Astrocyte (in vitro differentiated cells and primary cell): Measurements from ENCODE around the gene E2F1. TPM values are rescaled to one million over a fixed set of nuclear protein-coding genes. Genes with fewer than 3 reads are reported as not detected.

ENCODE experiments used
- DNase-seq: peaks from one replicate; pipeline ENCODE4 v3.0.0-alpha.2; 2010; ENCODE audit warnings: low read depth
- FAIRE-seq: peaks from 2 replicates; lab custom pipeline; 2011; peaks lifted over from hg19 to GRCh38; lab: Jason Lieb, UNC
- H2AFZ ChIP-seq: 2 replicates; pipeline ENCODE4 v1.6.0; 2012; ENCODE audit warnings: low read depth, low read length, inconsistent platforms
- H3K27ac ChIP-seq: 2 replicates; pipeline ENCODE4 v1.5.1; 2011; ENCODE audit warnings: low read depth, low read length, inconsistent platforms
- H3K27me3 ChIP-seq: 2 replicates; pipeline ENCODE4 v1.6.0; 2011; ENCODE audit warnings: low read length, inconsistent platforms; ENCODE audit not compliant: insufficient read depth
- H3K36me3 ChIP-seq: 2 replicates; pipeline ENCODE4 v1.5.1; 2011; ENCODE audit warnings: low read length, inconsistent platforms; ENCODE audit not compliant: insufficient read depth
- H3K4me1 ChIP-seq: 2 replicates; pipeline ENCODE4 v1.5.1; 2011; ENCODE audit warnings: low read length, inconsistent platforms; ENCODE audit not compliant: insufficient read depth
- H3K4me2 ChIP-seq: 2 replicates; pipeline ENCODE4 v1.6.0; 2012; ENCODE audit warnings: low read length, inconsistent platforms
- H3K4me3 ChIP-seq: 2 replicates; pipeline ENCODE4 v1.5.1; 2011; ENCODE audit warnings: low read depth, mild to moderate bottlenecking, low read length, inconsistent platforms; ENCODE audit not compliant: insufficient read depth
- H3K79me2 ChIP-seq: 2 replicates; pipeline ENCODE4 v1.6.0; 2012; ENCODE audit warnings: mild to moderate bottlenecking, low read length, inconsistent platforms; ENCODE audit not compliant: insufficient read depth
- H3K9ac ChIP-seq: 2 replicates; pipeline ENCODE4 v1.6.0; 2012; ENCODE audit warnings: mild to moderate bottlenecking, low read length, inconsistent platforms
- H3K9me3 ChIP-seq: 2 replicates; pipeline ENCODE4 v1.5.1; 2012; ENCODE audit warnings: low read depth, mild to moderate bottlenecking, low read length, inconsistent platforms; ENCODE audit not compliant: insufficient read depth
- H4K20me1 ChIP-seq: 2 replicates; pipeline ENCODE4 v1.6.0; 2012; ENCODE audit warnings: low read length, inconsistent platforms; ENCODE audit not compliant: insufficient read depth
- H3K27ac Mint-ChIP-seq: one replicate; pipeline ENCODE4 v1.8.0; 2021; ENCODE audit warnings: mild to moderate bottlenecking, mixed read lengths; ENCODE audit not compliant: unreplicated experiment
- H3K27me3 Mint-ChIP-seq: one replicate; pipeline ENCODE4 v1.8.0; 2021; ENCODE audit warnings: low read depth, mixed read lengths; ENCODE audit not compliant: unreplicated experiment
- H3K36me3 Mint-ChIP-seq: one replicate; pipeline ENCODE4 v1.8.0; 2021; ENCODE audit warnings: low read depth, mixed read lengths; ENCODE audit not compliant: unreplicated experiment
- H3K4me1 Mint-ChIP-seq: one replicate; pipeline ENCODE4 v1.8.0; 2021; ENCODE audit warnings: low read depth, mixed read lengths; ENCODE audit not compliant: unreplicated experiment
- H3K4me3 Mint-ChIP-seq: one replicate; pipeline ENCODE4 v1.8.0; 2021; ENCODE audit warnings: mild to moderate bottlenecking, moderate library complexity, mixed read lengths; ENCODE audit not compliant: unreplicated experiment
- H3K9me3 Mint-ChIP-seq: one replicate; pipeline ENCODE4 v1.8.0; 2021; ENCODE audit warnings: mild to moderate bottlenecking, mixed read lengths; ENCODE audit not compliant: unreplicated experiment
- EZH2 ChIP-seq: IDR thresholded peaks from 2 replicates; pipeline ENCODE4 v1.6.1; 2012; ENCODE audit warnings: mild to moderate bottlenecking, low read length, inconsistent platforms; ENCODE audit not compliant: insufficient read depth
- total RNA-seq: library from RNA; stranded (reverse); gene quantifications from 2 replicates; pipeline ENCODE4 v1.2.1, GENCODE V29; 2021
- TF ChIP-seq, protein P1 (sequence below): IDR thresholded peaks from 2 replicates; pipeline ENCODE4 v1.5.1; 2011; ENCODE audit warnings: low read depth, mild to moderate bottlenecking, inconsistent platforms, low read length, moderate library complexity; ENCODE audit not compliant: insufficient read depth

The E2F1 gene
- total RNA-seq, 1 donor from 2014 or later, result 2.3 TPM

DNA sequence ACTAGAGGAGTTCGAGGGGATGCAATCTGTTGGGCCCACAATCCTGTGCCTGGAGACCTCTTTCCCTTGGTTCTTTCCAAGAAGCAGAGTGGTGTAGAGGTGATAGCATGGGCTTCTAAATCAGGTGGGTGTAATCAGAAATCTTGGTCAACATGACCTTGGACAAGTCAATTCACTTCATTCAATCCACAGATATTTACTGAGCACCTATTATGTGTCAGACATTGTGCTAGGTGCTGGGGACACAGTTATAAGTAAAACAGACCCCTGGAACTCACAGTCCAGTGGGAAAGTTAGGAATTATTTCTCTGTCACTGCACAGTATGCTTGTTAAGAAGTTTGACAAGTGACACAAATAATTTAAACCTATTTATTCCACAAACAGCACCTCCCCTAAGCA lies 3.3 kb upstream of the E2F1 start:
- no peak overlapping the region for H2AFZ ChIP-seq
- no peaks in the 10 kb centered on the region for H3K9me3 ChIP-seq
- no peaks in the 10 kb centered on the region for H4K20me1 ChIP-seq
- TF ChIP-seq, protein P1, sequence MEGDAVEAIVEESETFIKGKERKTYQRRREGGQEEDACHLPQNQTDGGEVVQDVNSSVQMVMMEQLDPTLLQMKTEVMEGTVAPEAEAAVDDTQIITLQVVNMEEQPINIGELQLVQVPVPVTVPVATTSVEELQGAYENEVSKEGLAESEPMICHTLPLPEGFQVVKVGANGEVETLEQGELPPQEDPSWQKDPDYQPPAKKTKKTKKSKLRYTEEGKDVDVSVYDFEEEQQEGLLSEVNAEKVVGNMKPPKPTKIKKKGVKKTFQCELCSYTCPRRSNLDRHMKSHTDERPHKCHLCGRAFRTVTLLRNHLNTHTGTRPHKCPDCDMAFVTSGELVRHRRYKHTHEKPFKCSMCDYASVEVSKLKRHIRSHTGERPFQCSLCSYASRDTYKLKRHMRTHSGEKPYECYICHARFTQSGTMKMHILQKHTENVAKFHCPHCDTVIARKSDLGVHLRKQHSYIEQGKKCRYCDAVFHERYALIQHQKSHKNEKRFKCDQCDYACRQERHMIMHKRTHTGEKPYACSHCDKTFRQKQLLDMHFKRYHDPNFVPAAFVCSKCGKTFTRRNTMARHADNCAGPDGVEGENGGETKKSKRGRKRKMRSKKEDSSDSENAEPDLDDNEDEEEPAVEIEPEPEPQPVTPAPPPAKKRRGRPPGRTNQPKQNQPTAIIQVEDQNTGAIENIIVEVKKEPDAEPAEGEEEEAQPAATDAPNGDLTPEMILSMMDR, result no peak
- TF ChIP-seq EZH2, result no peak
- H3K27me3 Mint-ChIP-seq, result peaks cover 4% of the 10 kb centered on the region
- peaks cover 10% of the 10 kb centered on the region for H3K79me2 ChIP-seq
- no peak overlapping the region for H3K4me2 ChIP-seq
- H3K4me3 Mint-ChIP-seq, result no peak overlapping the region
- H3K27ac Mint-ChIP-seq, result no peak overlapping the region
- no peaks in the 10 kb centered on the region for H3K27me3 ChIP-seq
- no peak overlapping the region for H3K27ac ChIP-seq
- H3K9me3 Mint-ChIP-seq, result no peaks in the 10 kb centered on the region
- H3K4me1 Mint-ChIP-seq, result peaks cover 8% of the 10 kb centered on the region
- no peak overlapping the region for H3K4me3 ChIP-seq
- H3K9ac ChIP-seq, result no peak overlapping the region
- no peaks in the 10 kb centered on the region for H3K36me3 ChIP-seq
- no peak for FAIRE-seq
- H3K4me1 ChIP-seq, result peaks cover 22% of the 10 kb centered on the region
- DNase-seq, result no peak
- H3K36me3 Mint-ChIP-seq, result peaks cover 2% of the 10 kb centered on the region

DNA sequence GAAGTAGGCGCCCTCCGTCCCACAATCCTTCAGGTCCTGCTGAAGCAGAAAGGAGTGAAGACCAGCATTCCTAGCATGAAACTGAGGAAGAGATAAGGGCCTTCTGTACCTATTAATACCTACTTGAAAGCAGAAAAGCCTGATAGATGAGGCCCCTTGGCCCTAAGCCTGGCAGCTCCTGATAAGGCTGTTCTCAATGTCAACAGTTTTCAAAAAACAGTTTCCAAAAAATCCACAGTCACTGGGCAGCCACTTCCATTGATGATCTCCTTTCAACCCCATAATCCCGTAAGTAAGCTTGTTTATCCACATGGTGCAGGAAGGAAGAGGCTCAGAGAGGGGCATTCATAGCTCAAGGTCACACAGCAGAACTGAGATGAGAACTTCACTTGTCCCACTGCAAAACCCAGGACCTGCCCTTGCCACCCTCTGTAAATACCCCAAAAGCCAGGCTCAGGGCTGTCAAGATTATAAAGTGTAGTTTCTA lies 2.8 kb upstream of the E2F1 start:
- Histone ChIP-seq H3K79me2 (peaks cover 10% of the 10 kb centered on the region), H4K20me1 (peaks cover 5% of the 10 kb centered on the region), H3K4me1 (peaks cover 22% of the 10 kb centered on the region), H3K9me3 (no peaks in the 10 kb centered on the region), H3K27ac (no peak overlapping the region), H2AFZ (no peak overlapping the region), H3K9ac (no peak overlapping the region), H3K4me2 (no peak overlapping the region), H3K36me3 (no peaks in the 10 kb centered on the region), H3K4me3 (no peak overlapping the region), H3K27me3 (no peaks in the 10 kb centered on the region)
- Mint-ChIP-seq H3K27me3 (peaks cover 3% of the 10 kb centered on the region), H3K9me3 (no peaks in the 10 kb centered on the region), H3K36me3 (peaks cover 2% of the 10 kb centered on the region), H3K4me1 (peaks cover 7% of the 10 kb centered on the region), H3K4me3 (no peak overlapping the region), H3K27ac (no peak overlapping the region)
- DNase-seq (no peak), FAIRE-seq (no peak)
- TF ChIP-seq, protein P1, result no peak
- no peak for TF ChIP-seq EZH2
